ENCODE measurements around the gene PTPRT. TPM values are rescaled to one million over a fixed set of nuclear protein-coding genes. Genes with fewer than 3 reads are reported as not detected.

PTPRT gene
- total and polyA plus RNA-seq, 2 of the 4 experiments (the other 2 are of a cell fraction): not detected

- Histone ChIP-seq H3K36me3 (ENCODE audit: control insufficient read depth, insufficient read depth, low read length) (no peaks in the 10 kb centered on the region), H3K4me1 (ENCODE audit: control insufficient read depth, insufficient read depth, low read length) (no peaks in the 10 kb centered on the region), H4K8ac (ENCODE audit: low read depth in 2 of 2, low read length in 2 of 2) (no peak overlapping the region), H3K4ac (ENCODE audit: low read depth, low read length) (no peak overlapping the region), H3K9me3 (ENCODE audit: control insufficient read depth, insufficient read depth, low read length) (peaks cover 18% of the 10 kb centered on the region), H3K23ac (ENCODE audit: low read depth, low read length) (no peak overlapping the region), H2BK20ac (ENCODE audit: low read depth, low read length) (no peak overlapping the region), H3K27ac (ENCODE audit: insufficient read depth, low read length) (no peak overlapping the region), H3K56ac (ENCODE audit: extremely low read depth, insufficient read depth, low read length) (no peak overlapping the region), H3K4me2 (ENCODE audit: low read depth, low read length) (no peak overlapping the region), H3K9me1 (ENCODE audit: insufficient read depth, low read length) (no peaks in the 10 kb centered on the region), H2BK120ac (ENCODE audit: low read depth, low read length) (no peak overlapping the region), H4K20me1 (ENCODE audit: insufficient read depth, low read length) (no peaks in the 10 kb centered on the region), H2AFZ (replicated peaks; ENCODE audit: low read length, poor library complexity) (no peak overlapping the region), H3K79me1 (ENCODE audit: low read depth in 1 of 2, low read length in 2 of 2) (no peaks in the 10 kb centered on the region), H3K27me3 (ENCODE audit: control insufficient read depth, insufficient read depth, low read length) (no peaks in the 10 kb centered on the region), H3K18ac (ENCODE audit: low read depth, low read length) (no peak overlapping the region), H2BK5ac (ENCODE audit: low read depth, low read length, poor library complexity, severe bottlenecking) (no peak overlapping the region), H3K4me3 (ENCODE audit: insufficient read depth, low read depth, low read length) (no peak overlapping the region), H4K5ac (ENCODE audit: low read depth, low read length) (no peak overlapping the region), H4K91ac (ENCODE audit: insufficient read depth, low read depth, low read length) (no peak overlapping the region), H2BK15ac (ENCODE audit: low read depth, low read length) (no peak overlapping the region), H3K14ac (replicated peaks; ENCODE audit: low read depth, low read length) (no peak overlapping the region), H2AK9ac (replicated peaks; ENCODE audit: low read depth, low read length, poor library complexity) (no peak overlapping the region), H3K9ac (ENCODE audit: low read depth, low read length) (no peak overlapping the region), H2AK5ac (ENCODE audit: low read depth, low read length) (no peak overlapping the region)
- in situ Hi-C loops (cut with MboI; ENCODE audit: low sequenced_read_pairs): no loop called here
- DNase-seq (no peak), ATAC-seq (ENCODE audit: low read depth) (no peak)
- WGBS, 2 experiments (ENCODE audit: extremely low coverage in 2 of 2, insufficient read length in 1 of 2): no CpG with 5 or more reads among the region's 3 CpGs
- ChIA-PET CTCF (no interaction called here), POLR2A (ENCODE audit: unreplicated experiment) (no interaction called here)
- no TSS peak for BruUV-seq (replicated peaks)
- intact Hi-C loops (cut with micrococcal nuclease): no loop called here
- dilution Hi-C loops (cut with HindIII; ENCODE audit: low sequenced_read_pairs, unreplicated experiment): no loop called here
- TF ChIP-seq MXI1 (IDR thresholded peaks at IDR 0.05; ENCODE audit: borderline replicate concordance, low read depth, low read length) (no peak), MAZ (IDR thresholded peaks at IDR 0.05; ENCODE audit: borderline replicate concordance, low read depth, low read length) (no peak), FOS (IDR thresholded peaks at IDR 0.05; ENCODE audit: low read depth, low read length) (no peak), RCOR1 (IDR thresholded peaks at IDR 0.05; ENCODE audit: insufficient replicate concordance, low read length) (no peak), CTCF (conservative IDR thresholded peaks at IDR 0.05; ENCODE audit: low read depth, low read length) (no peak), SMC3 (IDR thresholded peaks at IDR 0.05; ENCODE audit: low read depth, low read length) (no peak), BHLHE40 (IDR thresholded peaks at IDR 0.05; ENCODE audit: low read depth, low read length) (no peak)
Observed at GRCh38 chr20:42938441-42939205, 251.1 kb downstream of the PTPRT start.

Data from IMR-90 (cell line).